H1 (cell line): ENCODE results near the gene SLIT3. TPM values are rescaled to one million over a fixed set of nuclear protein-coding genes. Genes with fewer than 3 reads are reported as not detected.

Experiments used
- CTCF ChIA-PET: fragments of 300-600 bp; sonication (Branson Sonifier 250); formaldehyde crosslinking; loops from one replicate; lab custom pipeline; 2021; ENCODE audit not compliant: partially characterized antibody; lab: Charles Lee
- POLR2A ChIA-PET: fragments of 300-600 bp; sonication (Branson Sonifier 250); formaldehyde crosslinking; loops from one replicate; lab custom pipeline; 2021; ENCODE audit warnings: inconsistent platforms; ENCODE audit not compliant: partially characterized antibody; lab: Charles Lee
- DNase-seq, 2 experiments: peaks; one replicate each; pipeline versions ENCODE4 v3.0.0 to v3.0.0-alpha.2; 2010 to 2022; ENCODE audit warnings: low spot score in 2 of 2, low read depth in 1 of 2, mixed read lengths in 1 of 2
- FAIRE-seq: peaks from 2 replicates; lab custom pipeline; 2011; peaks lifted over from hg19 to GRCh38; lab: Jason Lieb, UNC
- H2AFZ ChIP-seq: 2 replicates; pipeline ENCODE4 v1.8.1; 2012; ENCODE audit warnings: low read length, inconsistent platforms
- H2AK5ac ChIP-seq: 2 replicates; pipeline ENCODE4 v1.6.1; 2013; ENCODE audit warnings: low read depth, low read length
- H2BK120ac ChIP-seq: replicated peaks from 2 replicates; pipeline ENCODE3; 2013; ENCODE audit warnings: low read depth, low read length, inconsistent platforms
- H2BK12ac ChIP-seq: 2 replicates; pipeline ENCODE4 v1.6.1; 2013; ENCODE audit warnings: low read depth, low read length
- H2BK15ac ChIP-seq: 2 replicates; pipeline ENCODE4 v1.6.1; 2013; ENCODE audit warnings: low read length
- H2BK20ac ChIP-seq: 2 replicates; pipeline ENCODE4 v1.6.1; 2013; ENCODE audit warnings: low read length
- H2BK5ac ChIP-seq: 2 replicates; pipeline ENCODE4 v1.6.1; 2013; ENCODE audit warnings: low read depth, low read length
- H3K14ac ChIP-seq: 2 replicates; pipeline ENCODE4 v1.6.1; 2013; ENCODE audit warnings: inconsistent platforms; ENCODE audit not compliant: insufficient read length
- H3K18ac ChIP-seq: 2 replicates; pipeline ENCODE4 v1.6.1; 2013; ENCODE audit warnings: low read length; ENCODE audit errors: extremely low read depth
- H3K23ac ChIP-seq: 2 replicates; pipeline ENCODE4 v1.6.1; 2013; ENCODE audit warnings: inconsistent platforms; ENCODE audit not compliant: insufficient read length
- H3K23me2 ChIP-seq: 2 replicates; pipeline ENCODE4 v1.6.1; 2013; ENCODE audit warnings: low read depth, low read length
- H3K27ac ChIP-seq: 2 replicates; pipeline ENCODE4 v1.6.1; 2011; ENCODE audit warnings: low read depth, low read length, inconsistent platforms
- H3K27me3 ChIP-seq, 4 experiments: replicated peaks in 1 of 4; 1 replicate in 1 of 4; 2 replicates in 3 of 4; pipeline versions ENCODE4 v1.6.1 to v1.8.1; 2011 to 2013; ENCODE audit warnings: low read length in 3 of 4, mild to moderate bottlenecking in 3 of 4, inconsistent platforms in 2 of 4, mixed read lengths in 2 of 4, moderate library complexity in 1 of 4; ENCODE audit not compliant: control insufficient read depth in 3 of 4, insufficient read depth in 3 of 4; ENCODE audit errors: extremely low read depth in 1 of 4
- H3K36me3 ChIP-seq, 4 experiments: 2 replicates each; pipeline versions ENCODE4 v1.6.1 to v1.8.1; 2011 to 2013; ENCODE audit warnings: mild to moderate bottlenecking in 4 of 4, low read length in 3 of 4, moderate library complexity in 2 of 4, control low read depth in 1 of 4, inconsistent platforms in 1 of 4; ENCODE audit not compliant: insufficient read depth in 4 of 4, control insufficient read depth in 2 of 4
- H3K4ac ChIP-seq: replicated peaks from 2 replicates; pipeline ENCODE3; 2013; ENCODE audit warnings: low read length, low read depth, mixed read lengths, inconsistent platforms; ENCODE audit not compliant: insufficient read length
- H3K4me1 ChIP-seq, 4 experiments: replicated peaks in 1 of 4; 1 replicate in 1 of 4; 2 replicates in 3 of 4; pipeline versions ENCODE4 v1.6.1 to v1.8.1; 2011 to 2013; ENCODE audit warnings: low read length in 3 of 4, inconsistent platforms in 2 of 4, mixed read lengths in 1 of 4; ENCODE audit not compliant: insufficient read depth in 4 of 4, control insufficient read depth in 3 of 4
- H3K4me2 ChIP-seq, 2 experiments: 2 replicates each; pipeline versions ENCODE4 v1.6.1 to v1.8.1; 2011 to 2013; ENCODE audit warnings: low read depth in 2 of 2, low read length in 2 of 2, control low read depth in 1 of 2, inconsistent platforms in 1 of 2, mild to moderate bottlenecking in 1 of 2; ENCODE audit not compliant: insufficient read depth in 1 of 2
- H3K4me3 ChIP-seq, 4 experiments: fragments of 200-600, 300-600 bp in 1 of 4; sonication (generic), shearing (Covaris generic), sonication (Bioruptor Twin) in 1 of 4; 2 replicates each; pipeline versions ENCODE4 v1.5.1 to v1.8.1; 2011 to 2016; ENCODE audit warnings: low read length in 4 of 4, low read depth in 3 of 4, control low read depth in 2 of 4, inconsistent platforms in 2 of 4, mild to moderate bottlenecking in 2 of 4, mixed read lengths in 1 of 4, moderate library complexity in 1 of 4; ENCODE audit not compliant: insufficient read depth in 2 of 4; ENCODE audit errors: extremely low read depth in 1 of 4
- H3K56ac ChIP-seq: replicated peaks from 2 replicates; pipeline ENCODE3; 2013; ENCODE audit warnings: low read depth, mild to moderate bottlenecking, mixed read lengths, low read length, inconsistent platforms; ENCODE audit not compliant: insufficient read length
- H3K79me1 ChIP-seq: 2 replicates; pipeline ENCODE4 v1.6.1; 2013; ENCODE audit warnings: low read depth, low read length, control low read depth
- H3K79me2 ChIP-seq, 2 experiments: 2 replicates each; pipeline versions ENCODE4 v1.6.1 to v1.8.1; 2012 to 2013; ENCODE audit warnings: low read length in 2 of 2, mild to moderate bottlenecking in 2 of 2, inconsistent platforms in 1 of 2; ENCODE audit not compliant: insufficient read depth in 2 of 2, control insufficient read depth in 1 of 2
- H3K9ac ChIP-seq, 4 experiments: replicated peaks in 1 of 4; 1 replicate in 1 of 4; 2 replicates in 3 of 4; pipeline versions ENCODE4 v1.6.1 to v1.8.1; 2011 to 2013; ENCODE audit warnings: low read depth in 3 of 4, low read length in 3 of 4, control low read depth in 2 of 4, mild to moderate bottlenecking in 2 of 4, moderate library complexity in 2 of 4, inconsistent platforms in 1 of 4; ENCODE audit errors: extremely low read depth in 1 of 4
- H3K9me3 ChIP-seq, 2 experiments: 2 replicates each; pipeline versions ENCODE4 v1.6.1 to v1.8.1; 2012 to 2013; ENCODE audit warnings: mild to moderate bottlenecking in 2 of 2, moderate library complexity in 2 of 2, control low read depth in 1 of 2, inconsistent platforms in 1 of 2, low read depth in 1 of 2, low read length in 1 of 2, mixed read lengths in 1 of 2; ENCODE audit not compliant: insufficient read depth in 2 of 2
- H4K20me1 ChIP-seq, 2 experiments: replicated peaks in 1 of 2; 2 replicates each; pipeline versions ENCODE3 to v1.8.1; 2011 to 2013; ENCODE audit warnings: inconsistent platforms in 2 of 2, low read length in 2 of 2, mild to moderate bottlenecking in 1 of 2; ENCODE audit not compliant: insufficient read depth in 2 of 2, control insufficient read depth in 1 of 2
- H4K5ac ChIP-seq: 2 replicates; pipeline ENCODE4 v1.6.1; 2013; ENCODE audit warnings: low read length, low read depth, mixed read lengths, inconsistent platforms; ENCODE audit not compliant: insufficient read length
- H4K8ac ChIP-seq: 2 replicates; pipeline ENCODE4 v1.8.0; 2013; ENCODE audit warnings: mild to moderate bottlenecking, moderate library complexity, low read length, inconsistent platforms; ENCODE audit not compliant: insufficient read depth; ENCODE audit errors: extremely low read depth
- H4K91ac ChIP-seq: replicated peaks from 2 replicates; pipeline ENCODE3; 2013; ENCODE audit warnings: low read length, mixed read lengths, inconsistent platforms; ENCODE audit not compliant: insufficient read length
- BACH1 ChIP-seq: IDR thresholded peaks from 2 replicates; pipeline ENCODE4 v1.6.1; 2012; ENCODE audit warnings: low read length, improper control_type of control experiment
- BCL11A ChIP-seq, 2 experiments: IDR thresholded peaks; one replicate each; pipeline ENCODE4 v1.6.1; 2011; ENCODE audit warnings: low read depth in 2 of 2, low read length in 2 of 2, mild to moderate bottlenecking in 2 of 2
- CBX5 ChIP-seq: fragments of 300-800, 300-1000 bp; sonication (generic); IDR thresholded peaks from 2 replicates; pipeline ENCODE4 v1.7.1; 2016; ENCODE audit warnings: antibody characterized with exemption, low read length, low read depth
- CHD2 ChIP-seq: IDR thresholded peaks from 2 replicates; pipeline ENCODE4 v1.6.1; 2012; ENCODE audit warnings: low read length, improper control_type of control experiment
- MAFK ChIP-seq: IDR thresholded peaks from 2 replicates; pipeline ENCODE4 v1.6.1; 2012; ENCODE audit warnings: low read depth, mild to moderate bottlenecking, improper control_type of control experiment, low read length
- PHF8 ChIP-seq: fragments of 200-600 bp; sonication (generic); conservative IDR thresholded peaks from 2 replicates; pipeline ENCODE4 v1.7.1; 2012; ENCODE audit warnings: low read depth, mild to moderate bottlenecking, inconsistent platforms, low read length, moderate library complexity
- POLR2AphosphoS5 ChIP-seq: IDR thresholded peaks from 2 replicates; pipeline ENCODE4 v1.6.1; 2011; ENCODE audit warnings: low read depth, low read length
- RBBP5 ChIP-seq: IDR thresholded peaks from 2 replicates; pipeline ENCODE4 v1.7.1; 2012; ENCODE audit warnings: low read depth, mild to moderate bottlenecking, inconsistent platforms, low read length, moderate library complexity, borderline replicate concordance
- SIRT6 ChIP-seq: IDR thresholded peaks from one replicate; pipeline ENCODE4 v1.7.1; 2012; ENCODE audit warnings: low read length, inconsistent platforms
- SP1 ChIP-seq: IDR thresholded peaks from 2 replicates; pipeline ENCODE4 v1.6.1; 2011; ENCODE audit warnings: low read depth, low read length
- YY1 ChIP-seq: IDR thresholded peaks from 2 replicates; pipeline ENCODE4 v1.6.1; 2011; ENCODE audit warnings: low read depth, mild to moderate bottlenecking, low read length
- ZNF274 ChIP-seq: IDR thresholded peaks from 2 replicates; pipeline ENCODE4 v1.7.0; 2012; ENCODE audit warnings: low read length, borderline replicate concordance; ENCODE audit errors: extremely low read depth
- WGBS, 2 experiments: shearing (Covaris generic) in 1 of 2; methylation state at CpG; one replicate each; pipeline versions ENCODE4 v1.1.6 to v1.1.7; 2013 to 2015; ENCODE audit warnings: low lambda C conversion rate in 2 of 2, mixed read lengths in 2 of 2, inconsistent platforms in 1 of 2, low coverage in 1 of 2, missing lambda C conversion rate in 1 of 2; ENCODE audit not compliant: insufficient replicate concordance in 2 of 2, insufficient coverage in 1 of 2, insufficient read length in 1 of 2; ENCODE audit errors: extremely low coverage in 1 of 2, missing lambda C conversion rate in 1 of 2; 5-methylcytosine and 5-hydroxymethylcytosine counted together
- polyA plus RNA-seq, 7 experiments: library from polyadenylated mRNA; depleted of rRNA in 3 of 7; stranded (reverse) in 5 of 7; unstranded in 2 of 7; fragments of >200 nt in 5 of 7; fragments of 200-250 nt in 2 of 7; gene quantifications; 1 replicate in 5 of 7; 2 replicates in 1 of 7; 4 replicates in 1 of 7; pipeline versions ENCODE4 v1.2.1 to v1.2.3, GENCODE V29; 2011 to 2013; ENCODE audit warnings: missing spikeins in 2 of 7, mixed read lengths in 2 of 7
- total RNA-seq: library from RNA; stranded (reverse); fragmentation: NEBNext Ultra II Directional; extraction: Animal tissue kit (Norgen Biotek cat#: 25700); gene quantifications from 2 replicates; pipeline ENCODE4 v1.2.1, GENCODE V29; 2021
- TF ChIP-seq, protein P1 (sequence below): IDR thresholded peaks from 2 replicates; pipeline ENCODE4 v1.6.1; 2012; ENCODE audit warnings: low read length, inconsistent platforms

The SLIT3 gene
- total and polyA plus RNA-seq, 2 of the 8 experiments (the other 6 are each of a cell fraction or from before 2014, with no cell fraction given), result 1.1 to 1.2 TPM

- H3K4ac ChIP-seq, result no peak overlapping the region
- peaks cover 0 to 13% (median 6%) of the 10 kb centered on the region in 4 experiments; a peak in 3 of 7 replicates for H3K4me1 ChIP-seq
- H3K56ac ChIP-seq, result no peak overlapping the region
- no peak overlapping the region for H3K23ac ChIP-seq
- ChIA-PET CTCF (interaction anchor here (2.9 kb wide), 1 partner anchor 11 kb away, joined by 19 read pairs; no protein-coding TSS in a partner anchor), POLR2A (no interaction called here)
- H2BK20ac ChIP-seq, result no peak overlapping the region
- no peak overlapping the region for H2AFZ ChIP-seq
- FAIRE-seq (peak; percentile 52), DNase-seq (no peak)
- WGBS, 2 experiments, result 70% methylated on average over 2 of the region's 2 CpGs; no CpG with 5 or more reads in 1 of the 2 experiments
- no peaks in the 10 kb centered on the region for H3K36me3 ChIP-seq
- no peak overlapping the region for H2AK5ac ChIP-seq
- no peak overlapping the region for H4K5ac ChIP-seq
- H3K18ac ChIP-seq, result peak overlapping the region; percentile 26
- no peak overlapping the region for H3K9ac ChIP-seq
- H3K23me2 ChIP-seq, result no peaks in the 10 kb centered on the region
- no peaks in the 10 kb centered on the region for H3K9me3 ChIP-seq
- H4K20me1 ChIP-seq, result no peaks in the 10 kb centered on the region
- no peak overlapping the region for H3K27ac ChIP-seq
- no peak overlapping the region for H2BK15ac ChIP-seq
- H2BK120ac ChIP-seq, result no peak overlapping the region
- H3K79me1 ChIP-seq, result no peaks in the 10 kb centered on the region
- no peak overlapping the region for H3K4me3 ChIP-seq
- no peak overlapping the region for H2BK12ac ChIP-seq
- no peaks in the 10 kb centered on the region for H3K79me2 ChIP-seq
- H4K8ac ChIP-seq, result no peak overlapping the region
- no peaks in the 10 kb centered on the region; a peak in 1 of 7 replicates for H3K27me3 ChIP-seq
- peak overlapping the region; percentile 3 to 5; a peak in 1 of 4 replicates for H3K4me2 ChIP-seq
- H3K14ac ChIP-seq, result no peak overlapping the region
- H2BK5ac ChIP-seq, result no peak overlapping the region
- H4K91ac ChIP-seq, result no peak overlapping the region
- TF ChIP-seq BCL11A (IDR thresholded peaks at IDR 0.05; ENCODE audit: low read depth in 2 of 2, low read length in 2 of 2) (no peak), YY1 (0 out of 2 replicates have a peak, but pooled peaks have one; percentile 10), SIRT6 (no peak), POLR2AphosphoS5 (no peak), MAFK (0 out of 2 replicates have a peak, but pooled peaks have one; percentile 17), CBX5 (no peak), CHD2 (no peak), PHF8 (no peak), ZNF274 (no peak), SP1 (no peak), BACH1 (peak; percentile 37; the same call in 1 of the 2 replicates), RBBP5 (no peak)
- TF ChIP-seq, protein P1, sequence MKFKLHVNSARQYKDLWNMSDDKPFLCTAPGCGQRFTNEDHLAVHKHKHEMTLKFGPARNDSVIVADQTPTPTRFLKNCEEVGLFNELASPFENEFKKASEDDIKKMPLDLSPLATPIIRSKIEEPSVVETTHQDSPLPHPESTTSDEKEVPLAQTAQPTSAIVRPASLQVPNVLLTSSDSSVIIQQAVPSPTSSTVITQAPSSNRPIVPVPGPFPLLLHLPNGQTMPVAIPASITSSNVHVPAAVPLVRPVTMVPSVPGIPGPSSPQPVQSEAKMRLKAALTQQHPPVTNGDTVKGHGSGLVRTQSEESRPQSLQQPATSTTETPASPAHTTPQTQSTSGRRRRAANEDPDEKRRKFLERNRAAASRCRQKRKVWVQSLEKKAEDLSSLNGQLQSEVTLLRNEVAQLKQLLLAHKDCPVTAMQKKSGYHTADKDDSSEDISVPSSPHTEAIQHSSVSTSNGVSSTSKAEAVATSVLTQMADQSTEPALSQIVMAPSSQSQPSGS, result no peak
These were observed 200.2 kb downstream of the SLIT3 start for GRCh38 chr5:169100735-169101075.
